HG03460 (cell line): ENCODE data around the gene KIAA1671.
"Not testable (repeated sequence)": the region's sequence is repeated elsewhere in the genome, so short reads cannot be mapped to it uniquely, and the experiment has no call there.

Experiments used
- ATAC-seq: cut with Tn5 transposase; IDR thresholded peaks from one replicate; pipeline ENCODE4 v1.9.1; 2021; ENCODE audit not compliant: unreplicated experiment

The KIAA1671 gene

GRCh38 chr22:25161916-25162530, 209.5 kb downstream of the KIAA1671 start:
- ATAC-seq = no peak

- no peak for ATAC-seq
Observed at GRCh38 chr22:25162561-25162960, 210.0 kb downstream of the KIAA1671 start.

- ATAC-seq = no peak
Observed at GRCh38 chr22:25165785-25166184, 213.3 kb downstream of the KIAA1671 start.

GRCh38 chr22:25166266-25167040, 213.9 kb downstream of the KIAA1671 start:
- no peak for ATAC-seq

GRCh38 chr22:25167082-25167481, 214.6 kb downstream of the KIAA1671 start:
- no peak for ATAC-seq

- no peak for ATAC-seq
Observed at GRCh38 chr22:25167834-25168601, 215.5 kb downstream of the KIAA1671 start.

- ATAC-seq = no peak
Observed at GRCh38 chr22:25169278-25170031, 216.9 kb downstream of the KIAA1671 start.

GRCh38 chr22:25170426-25170980, 218.0 kb downstream of the KIAA1671 start:
- ATAC-seq = no peak

GRCh38 chr22:25172153-25172552, 219.6 kb downstream of the KIAA1671 start:
- no peak for ATAC-seq

GRCh38 chr22:25174156-25174887, 221.8 kb downstream of the KIAA1671 start:
- ATAC-seq = no peak

- ATAC-seq = no peak
Observed at GRCh38 chr22:25174888-25175411, 222.4 kb downstream of the KIAA1671 start.

GRCh38 chr22:25176175-25176574, 223.7 kb downstream of the KIAA1671 start:
- ATAC-seq = no peak

- no peak for ATAC-seq
Observed at GRCh38 chr22:25176799-25177198, 224.3 kb downstream of the KIAA1671 start.

- no peak for ATAC-seq
Observed at GRCh38 chr22:25177226-25177625, 224.7 kb downstream of the KIAA1671 start.

GRCh38 chr22:25177895-25178294, 225.4 kb downstream of the KIAA1671 start:
- no peak for ATAC-seq

- not testable (repeated sequence) for ATAC-seq
Observed at GRCh38 chr22:25178348-25178747, 225.8 kb downstream of the KIAA1671 start.

- not testable (repeated sequence) for ATAC-seq
Observed at GRCh38 chr22:25178869-25179631, 226.5 kb downstream of the KIAA1671 start.

- ATAC-seq = no peak
Observed at GRCh38 chr22:25182131-25183110, 229.9 kb downstream of the KIAA1671 start.
